Colon (tissue), 2 donors: Measurements from ENCODE around the gene DOCK11.

Experiments
- FAIRE-seq: peaks from 2 replicates; lab custom pipeline; 2012; peaks lifted over from hg19 to GRCh38; lab: Jason Lieb, UNC
- donor health status: control.
- donor health status: control.

DOCK11 gene

GRCh38 chrX:118630848-118631247, 135.2 kb downstream of the DOCK11 start:
- FAIRE-seq, result peak; percentile 71

- no peak for FAIRE-seq
Observed at GRCh38 chrX:118631586-118631985, 136.0 kb downstream of the DOCK11 start.

GRCh38 chrX:118632862-118633261, 137.2 kb downstream of the DOCK11 start:
- no peak for FAIRE-seq

GRCh38 chrX:118633530-118633929, 137.9 kb downstream of the DOCK11 start:
- FAIRE-seq, result no peak

- no peak for FAIRE-seq
Observed at GRCh38 chrX:118634336-118634735, 138.7 kb downstream of the DOCK11 start.

- no peak for FAIRE-seq
Observed at GRCh38 chrX:118637997-118638396, 142.4 kb downstream of the DOCK11 start.

- peak; percentile 92 for FAIRE-seq
Observed at GRCh38 chrX:118644378-118644777, 148.8 kb downstream of the DOCK11 start.

- peak; percentile 69 for FAIRE-seq
Observed at GRCh38 chrX:118652717-118653116, 157.1 kb downstream of the DOCK11 start.

- FAIRE-seq, result no peak
Observed at GRCh38 chrX:118654331-118654730, 158.7 kb downstream of the DOCK11 start.

GRCh38 chrX:118655561-118656246, 160.1 kb downstream of the DOCK11 start:
- no peak for FAIRE-seq

- FAIRE-seq, result no peak
Observed at GRCh38 chrX:118657413-118657812, 161.8 kb downstream of the DOCK11 start.

- FAIRE-seq, result no peak
Observed at GRCh38 chrX:118660085-118660484, 164.5 kb downstream of the DOCK11 start.

- FAIRE-seq, result no peak
Observed at GRCh38 chrX:118665204-118665603, 169.6 kb downstream of the DOCK11 start.

GRCh38 chrX:118666521-118666920, 170.9 kb downstream of the DOCK11 start:
- no peak for FAIRE-seq

GRCh38 chrX:118669435-118669834, 173.8 kb downstream of the DOCK11 start:
- no peak for FAIRE-seq

- FAIRE-seq, result no peak
Observed at GRCh38 chrX:118675326-118675965, 179.8 kb downstream of the DOCK11 start.

- FAIRE-seq, result no peak
Observed at GRCh38 chrX:118675966-118676349, 180.3 kb downstream of the DOCK11 start.

GRCh38 chrX:118677318-118677717, 181.7 kb downstream of the DOCK11 start:
- FAIRE-seq, result no peak

GRCh38 chrX:118679290-118679689, 183.7 kb downstream of the DOCK11 start:
- no peak for FAIRE-seq

GRCh38 chrX:118682258-118683014, 186.8 kb downstream of the DOCK11 start:
- FAIRE-seq, result no peak

GRCh38 chrX:118685393-118685792, 189.8 kb downstream of the DOCK11 start:
- no peak for FAIRE-seq

- FAIRE-seq, result no peak
Observed at GRCh38 chrX:118688935-118689334, 193.3 kb downstream of the DOCK11 start.

- FAIRE-seq, result peak; percentile 60
Observed at GRCh38 chrX:118693843-118694242, 198.2 kb downstream of the DOCK11 start.
